HAP-1 (cell line): ENCODE results near the gene GMPR.

Experiments used
- DNase-seq, 2 experiments: peaks; one replicate each; pipeline ENCODE4 v3.0.0-alpha.2; 2016 to 2020; ENCODE audit warnings: low spot score in 2 of 2
- H3K27me3 ChIP-seq: fragments of 250-450 bp; sonication (Bioruptor Pico); 2 replicates; pipeline ENCODE4 v1.5.1; 2020; ENCODE audit warnings: low read depth, mild to moderate bottlenecking, moderate library complexity
- H3K36me3 ChIP-seq: fragments of 250-450 bp; sonication (Bioruptor Pico); replicated peaks from 2 replicates; pipeline ENCODE4 v1.5.1; 2020; ENCODE audit warnings: mild to moderate bottlenecking
- H3K4me1 ChIP-seq: fragments of 250-450 bp; sonication (Bioruptor Pico); 2 replicates; pipeline ENCODE4 v1.5.1; 2020; ENCODE audit warnings: mild to moderate bottlenecking
- H3K4me3 ChIP-seq: fragments of 250-450 bp; sonication (Bioruptor Pico); 2 replicates; pipeline ENCODE4 v1.5.1; 2020; ENCODE audit warnings: mild to moderate bottlenecking, moderate library complexity
- H3K9me3 ChIP-seq: fragments of 250-450 bp; sonication (Bioruptor Pico); 2 replicates; pipeline ENCODE4 v1.5.1; 2020; ENCODE audit warnings: mild to moderate bottlenecking, moderate library complexity
- in situ Hi-C: fragments of 300-500 bp; cut with MboI; formaldehyde crosslinking; loops from 3 replicates; pipeline ENCODE4 v1.14.3; 2020; ENCODE audit warnings: low sequenced_read_pairs, inconsistent platforms, mixed read lengths

Gene GMPR

GRCh38 chr6:16278048-16278724 is 39.8 kb downstream of the GMPR start:
- no peaks in the 10 kb centered on the region for H3K27me3 ChIP-seq
- DNase-seq, result no peak
- in situ Hi-C loops, result no loop called here

GRCh38 chr6:16278750-16279149 is 40.4 kb downstream of the GMPR start:
- Histone ChIP-seq H3K4me1 (peaks cover 15% of the 10 kb centered on the region), H3K36me3 (no peaks in the 10 kb centered on the region), H3K4me3 (no peak overlapping the region), H3K27me3 (no peaks in the 10 kb centered on the region), H3K9me3 (no peaks in the 10 kb centered on the region)
- DNase-seq, result no peak
- in situ Hi-C loops, result no loop called here

More at GRCh38 chr6:16278048-16278724, 39.8 kb downstream of the GMPR start:
- Histone ChIP-seq H3K4me3 (no peak overlapping the region), H3K9me3 (no peaks in the 10 kb centered on the region), H3K36me3 (no peaks in the 10 kb centered on the region), H3K4me1 (peaks cover 18% of the 10 kb centered on the region)

GRCh38 chr6:16279243-16279642 is 40.9 kb downstream of the GMPR start:
- H3K27me3 ChIP-seq, result no peaks in the 10 kb centered on the region
- H3K4me3 ChIP-seq, result no peak overlapping the region
- in situ Hi-C loops, result no loop called here
- H3K4me1 ChIP-seq, result peaks cover 15% of the 10 kb centered on the region
- no peaks in the 10 kb centered on the region for H3K9me3 ChIP-seq
- H3K36me3 ChIP-seq, result no peaks in the 10 kb centered on the region
- no peak for DNase-seq

- Histone ChIP-seq H3K27me3 (no peaks in the 10 kb centered on the region), H3K36me3 (no peaks in the 10 kb centered on the region), H3K9me3 (no peaks in the 10 kb centered on the region), H3K4me3 (no peak overlapping the region), H3K4me1 (peaks cover 7% of the 10 kb centered on the region)
- DNase-seq, result no peak
- in situ Hi-C loops, result no loop called here
These were observed 44.0 kb downstream of the GMPR start for GRCh38 chr6:16282370-16282769.

- no peak overlapping the region for H3K4me3 ChIP-seq
- DNase-seq, result no peak
- no peaks in the 10 kb centered on the region for H3K36me3 ChIP-seq
- no peaks in the 10 kb centered on the region for H3K27me3 ChIP-seq
- in situ Hi-C loops, result no loop called here
- H3K4me1 ChIP-seq, result no peaks in the 10 kb centered on the region
- no peaks in the 10 kb centered on the region for H3K9me3 ChIP-seq
These were observed 46.1 kb downstream of the GMPR start for GRCh38 chr6:16284472-16284871.

- Histone ChIP-seq H3K4me3 (no peak overlapping the region), H3K4me1 (no peaks in the 10 kb centered on the region)
- in situ Hi-C loops, result no loop called here
These were observed 47.2 kb downstream of the GMPR start for GRCh38 chr6:16285467-16286150.

GRCh38 chr6:16286151-16286522 is 47.8 kb downstream of the GMPR start:
- no peaks in the 10 kb centered on the region for H3K9me3 ChIP-seq
- no peaks in the 10 kb centered on the region for H3K4me1 ChIP-seq
- DNase-seq, result peak; percentile 47 to 82
- no peaks in the 10 kb centered on the region for H3K27me3 ChIP-seq
- in situ Hi-C loops, result no loop called here
- no peak overlapping the region for H3K4me3 ChIP-seq
- no peaks in the 10 kb centered on the region for H3K36me3 ChIP-seq

More at GRCh38 chr6:16285467-16286150, 47.2 kb downstream of the GMPR start:
- Histone ChIP-seq H3K27me3 (no peaks in the 10 kb centered on the region), H3K9me3 (no peaks in the 10 kb centered on the region), H3K36me3 (no peaks in the 10 kb centered on the region)
- DNase-seq, result no peak

- Histone ChIP-seq H3K27me3 (no peaks in the 10 kb centered on the region), H3K9me3 (no peaks in the 10 kb centered on the region), H3K4me3 (no peak overlapping the region), H3K36me3 (no peaks in the 10 kb centered on the region), H3K4me1 (no peaks in the 10 kb centered on the region)
- DNase-seq, result no peak
- in situ Hi-C loops, result no loop called here
These were observed 49.8 kb downstream of the GMPR start for GRCh38 chr6:16288163-16288562.

- H3K27me3 ChIP-seq, result no peaks in the 10 kb centered on the region
- in situ Hi-C loops, result no loop called here
- no peak overlapping the region for H3K4me3 ChIP-seq
- no peaks in the 10 kb centered on the region for H3K36me3 ChIP-seq
- no peaks in the 10 kb centered on the region for H3K9me3 ChIP-seq
- no peaks in the 10 kb centered on the region for H3K4me1 ChIP-seq
- no peak for DNase-seq
These were observed 53.4 kb downstream of the GMPR start for GRCh38 chr6:16291739-16292138.

- H3K9me3 ChIP-seq, result no peaks in the 10 kb centered on the region
- in situ Hi-C loops, result no loop called here
- H3K36me3 ChIP-seq, result no peaks in the 10 kb centered on the region
- DNase-seq, result no peak
- no peaks in the 10 kb centered on the region for H3K4me1 ChIP-seq
- no peak overlapping the region for H3K4me3 ChIP-seq
- no peaks in the 10 kb centered on the region for H3K27me3 ChIP-seq
These were observed 54.0 kb downstream of the GMPR start for GRCh38 chr6:16292432-16292831.

- H3K4me1 ChIP-seq, result no peaks in the 10 kb centered on the region
- H3K9me3 ChIP-seq, result no peaks in the 10 kb centered on the region
- H3K36me3 ChIP-seq, result no peaks in the 10 kb centered on the region
- H3K27me3 ChIP-seq, result no peaks in the 10 kb centered on the region
- no peak for DNase-seq
- no peak overlapping the region for H3K4me3 ChIP-seq
- in situ Hi-C loops, result no loop called here
These were observed 54.6 kb downstream of the GMPR start for GRCh38 chr6:16292942-16293341.

GRCh38 chr6:16294371-16294770 is 56.0 kb downstream of the GMPR start:
- H3K4me1 ChIP-seq, result no peaks in the 10 kb centered on the region
- DNase-seq, result no peak
- no peak overlapping the region for H3K4me3 ChIP-seq
- H3K9me3 ChIP-seq, result no peaks in the 10 kb centered on the region
- in situ Hi-C loops, result no loop called here
- no peaks in the 10 kb centered on the region for H3K27me3 ChIP-seq
- H3K36me3 ChIP-seq, result no peaks in the 10 kb centered on the region

GRCh38 chr6:16295060-16295459 is 56.7 kb downstream of the GMPR start:
- Histone ChIP-seq H3K9me3 (no peaks in the 10 kb centered on the region), H3K36me3 (no peaks in the 10 kb centered on the region), H3K27me3 (no peaks in the 10 kb centered on the region), H3K4me3 (no peak overlapping the region), H3K4me1 (no peaks in the 10 kb centered on the region)
- no peak for DNase-seq
- in situ Hi-C loops, result no loop called here

- Histone ChIP-seq H3K36me3 (no peaks in the 10 kb centered on the region), H3K4me3 (no peak overlapping the region), H3K4me1 (no peaks in the 10 kb centered on the region), H3K9me3 (no peaks in the 10 kb centered on the region), H3K27me3 (no peaks in the 10 kb centered on the region)
- in situ Hi-C loops, result no loop called here
- DNase-seq, result no peak
These were observed 57.1 kb downstream of the GMPR start for GRCh38 chr6:16295471-16295870.
